GM21423 (cell line): Measurements from ENCODE around the gene SOX6.

ENCODE experiments used
- ATAC-seq: cut with Tn5 transposase; IDR thresholded peaks from one replicate; pipeline ENCODE4 v1.9.1; 2021; ENCODE audit warnings: mild to moderate bottlenecking, moderate library complexity; ENCODE audit not compliant: unreplicated experiment

SOX6 gene

GRCh38 chr11:16195651-16196050 lies 160.7 kb downstream of the SOX6 start:
- ATAC-seq = no peak

GRCh38 chr11:16194566-16194965 lies 161.8 kb downstream of the SOX6 start:
- ATAC-seq = no peak

GRCh38 chr11:16193897-16194381 lies 162.4 kb downstream of the SOX6 start:
- no peak for ATAC-seq

- ATAC-seq = no peak
Observed at GRCh38 chr11:16191868-16192240, 164.5 kb downstream of the SOX6 start.

GRCh38 chr11:16191212-16191867 lies 165.0 kb downstream of the SOX6 start:
- no peak for ATAC-seq

- no peak for ATAC-seq
Observed at GRCh38 chr11:16186680-16187079, 169.7 kb downstream of the SOX6 start.

GRCh38 chr11:16185042-16185441 lies 171.3 kb downstream of the SOX6 start:
- no peak for ATAC-seq

- ATAC-seq = no peak
Observed at GRCh38 chr11:16184588-16184987, 171.8 kb downstream of the SOX6 start.

GRCh38 chr11:16182553-16182952 lies 173.8 kb downstream of the SOX6 start:
- no peak for ATAC-seq

GRCh38 chr11:16180868-16181267 lies 175.5 kb downstream of the SOX6 start:
- ATAC-seq = no peak

GRCh38 chr11:16179676-16180075 lies 176.7 kb downstream of the SOX6 start:
- no peak for ATAC-seq

GRCh38 chr11:16178273-16178672 lies 178.1 kb downstream of the SOX6 start:
- no peak for ATAC-seq

- no peak for ATAC-seq
Observed at GRCh38 chr11:16177688-16178087, 178.7 kb downstream of the SOX6 start.

GRCh38 chr11:16173798-16174197 lies 182.5 kb downstream of the SOX6 start:
- no peak for ATAC-seq

GRCh38 chr11:16171882-16172281 lies 184.5 kb downstream of the SOX6 start:
- no peak for ATAC-seq

- ATAC-seq = no peak
Observed at GRCh38 chr11:16169956-16170847, 186.1 kb downstream of the SOX6 start.

GRCh38 chr11:16169541-16169940 lies 186.8 kb downstream of the SOX6 start:
- ATAC-seq = no peak

GRCh38 chr11:16167706-16168487 lies 188.4 kb downstream of the SOX6 start:
- ATAC-seq = no peak

GRCh38 chr11:16166571-16166970 lies 189.8 kb downstream of the SOX6 start:
- no peak for ATAC-seq

- ATAC-seq = no peak
Observed at GRCh38 chr11:16160146-16160545, 196.2 kb downstream of the SOX6 start.

GRCh38 chr11:16158426-16158994 lies 197.8 kb downstream of the SOX6 start:
- no peak for ATAC-seq
